ENCODE data around the gene CCDC28B. TPM values are rescaled to one million over a fixed set of nuclear protein-coding genes. Genes with fewer than 3 reads are reported as not detected.

The CCDC28B gene
- polyA plus RNA-seq, 1 donor from 2014 or later: 176 TPM

DNA sequence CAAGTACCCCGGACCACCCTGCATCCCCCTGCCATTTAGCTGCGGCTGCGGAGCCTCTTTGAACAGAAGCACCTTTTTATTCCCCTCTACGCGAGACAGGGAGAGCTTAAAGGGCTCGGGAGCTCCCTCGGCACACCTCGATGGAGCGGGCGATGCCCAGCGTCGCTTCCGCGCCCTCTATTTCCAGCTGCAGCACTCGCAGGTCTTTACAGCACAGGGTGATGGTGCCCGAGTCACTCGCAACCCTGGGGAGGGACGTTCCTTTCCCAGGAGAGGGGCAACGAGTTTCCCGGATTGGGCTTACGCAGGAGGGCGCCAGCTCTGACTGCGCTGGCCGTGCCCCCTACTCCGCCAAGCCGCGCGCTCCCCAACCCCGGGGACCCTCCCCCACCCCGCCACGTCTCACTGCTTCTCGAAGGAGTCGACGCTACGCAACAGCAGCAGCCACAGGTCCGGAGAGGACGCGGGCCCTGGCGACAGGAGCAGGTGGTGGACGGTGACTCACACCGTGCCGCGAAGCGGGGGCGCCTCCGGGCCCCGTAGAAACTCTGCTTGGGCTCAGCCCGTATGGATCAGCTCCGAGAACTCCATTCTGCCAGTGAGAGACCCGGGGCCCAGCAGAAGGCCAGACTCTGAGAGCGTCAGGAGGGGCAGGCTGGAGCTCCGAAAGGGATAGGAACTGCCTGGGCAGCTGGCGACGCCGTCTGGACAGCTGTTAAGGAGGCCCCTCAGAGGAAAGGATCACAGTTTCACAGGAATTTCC lies 40.8 kb downstream of the CCDC28B start:
- TF ChIP-seq MXI1 (conservative IDR thresholded peaks at IDR 0.05; ENCODE audit: poor library complexity, severe bottlenecking) (no peak), RAD21 (conservative IDR thresholded peaks at IDR 0.05) (no peak), TAF1 (IDR thresholded peaks at IDR 0.05; ENCODE audit: low read depth) (no peak), POLR2AphosphoS5 (IDR thresholded peaks at IDR 0.05) (no peak), EP300 (conservative IDR thresholded peaks at IDR 0.05; ENCODE audit: poor library complexity, severe bottlenecking) (no peak), SMC3 (conservative IDR thresholded peaks at IDR 0.05; ENCODE audit: poor library complexity) (no peak)
- TF ChIP-seq, protein P1, sequence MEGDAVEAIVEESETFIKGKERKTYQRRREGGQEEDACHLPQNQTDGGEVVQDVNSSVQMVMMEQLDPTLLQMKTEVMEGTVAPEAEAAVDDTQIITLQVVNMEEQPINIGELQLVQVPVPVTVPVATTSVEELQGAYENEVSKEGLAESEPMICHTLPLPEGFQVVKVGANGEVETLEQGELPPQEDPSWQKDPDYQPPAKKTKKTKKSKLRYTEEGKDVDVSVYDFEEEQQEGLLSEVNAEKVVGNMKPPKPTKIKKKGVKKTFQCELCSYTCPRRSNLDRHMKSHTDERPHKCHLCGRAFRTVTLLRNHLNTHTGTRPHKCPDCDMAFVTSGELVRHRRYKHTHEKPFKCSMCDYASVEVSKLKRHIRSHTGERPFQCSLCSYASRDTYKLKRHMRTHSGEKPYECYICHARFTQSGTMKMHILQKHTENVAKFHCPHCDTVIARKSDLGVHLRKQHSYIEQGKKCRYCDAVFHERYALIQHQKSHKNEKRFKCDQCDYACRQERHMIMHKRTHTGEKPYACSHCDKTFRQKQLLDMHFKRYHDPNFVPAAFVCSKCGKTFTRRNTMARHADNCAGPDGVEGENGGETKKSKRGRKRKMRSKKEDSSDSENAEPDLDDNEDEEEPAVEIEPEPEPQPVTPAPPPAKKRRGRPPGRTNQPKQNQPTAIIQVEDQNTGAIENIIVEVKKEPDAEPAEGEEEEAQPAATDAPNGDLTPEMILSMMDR (IDR thresholded peaks at IDR 0.05; ENCODE audit: poor library complexity, severe bottlenecking): no peak
- TF ChIP-seq, protein P2, sequence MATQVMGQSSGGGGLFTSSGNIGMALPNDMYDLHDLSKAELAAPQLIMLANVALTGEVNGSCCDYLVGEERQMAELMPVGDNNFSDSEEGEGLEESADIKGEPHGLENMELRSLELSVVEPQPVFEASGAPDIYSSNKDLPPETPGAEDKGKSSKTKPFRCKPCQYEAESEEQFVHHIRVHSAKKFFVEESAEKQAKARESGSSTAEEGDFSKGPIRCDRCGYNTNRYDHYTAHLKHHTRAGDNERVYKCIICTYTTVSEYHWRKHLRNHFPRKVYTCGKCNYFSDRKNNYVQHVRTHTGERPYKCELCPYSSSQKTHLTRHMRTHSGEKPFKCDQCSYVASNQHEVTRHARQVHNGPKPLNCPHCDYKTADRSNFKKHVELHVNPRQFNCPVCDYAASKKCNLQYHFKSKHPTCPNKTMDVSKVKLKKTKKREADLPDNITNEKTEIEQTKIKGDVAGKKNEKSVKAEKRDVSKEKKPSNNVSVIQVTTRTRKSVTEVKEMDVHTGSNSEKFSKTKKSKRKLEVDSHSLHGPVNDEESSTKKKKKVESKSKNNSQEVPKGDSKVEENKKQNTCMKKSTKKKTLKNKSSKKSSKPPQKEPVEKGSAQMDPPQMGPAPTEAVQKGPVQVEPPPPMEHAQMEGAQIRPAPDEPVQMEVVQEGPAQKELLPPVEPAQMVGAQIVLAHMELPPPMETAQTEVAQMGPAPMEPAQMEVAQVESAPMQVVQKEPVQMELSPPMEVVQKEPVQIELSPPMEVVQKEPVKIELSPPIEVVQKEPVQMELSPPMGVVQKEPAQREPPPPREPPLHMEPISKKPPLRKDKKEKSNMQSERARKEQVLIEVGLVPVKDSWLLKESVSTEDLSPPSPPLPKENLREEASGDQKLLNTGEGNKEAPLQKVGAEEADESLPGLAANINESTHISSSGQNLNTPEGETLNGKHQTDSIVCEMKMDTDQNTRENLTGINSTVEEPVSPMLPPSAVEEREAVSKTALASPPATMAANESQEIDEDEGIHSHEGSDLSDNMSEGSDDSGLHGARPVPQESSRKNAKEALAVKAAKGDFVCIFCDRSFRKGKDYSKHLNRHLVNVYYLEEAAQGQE (IDR thresholded peaks at IDR 0.05; ENCODE audit: borderline replicate concordance): no peak
- Histone ChIP-seq H3K27me3 (ENCODE audit: insufficient read depth, low read depth, low read length) (peaks cover 24% of the 10 kb centered on the region), H2AFZ (ENCODE audit: low read depth, low read length) (no peak overlapping the region), H3K4me2 (ENCODE audit: low read length) (no peak overlapping the region), H3K79me2 (replicated peaks; ENCODE audit: insufficient read depth, low read length) (no peaks in the 10 kb centered on the region), H3K9ac (ENCODE audit: low read length) (peak overlapping the region; percentile 14), H3K36me3 (ENCODE audit: insufficient read depth, low read length) (no peaks in the 10 kb centered on the region), H3K4me3 (ENCODE audit: low read length) (peak overlapping the region; percentile 60), H3F3A (ENCODE audit: insufficient read depth, low read length, poor library complexity, severe bottlenecking) (no peaks in the 10 kb centered on the region), H4K20me1 (ENCODE audit: insufficient read depth) (no peaks in the 10 kb centered on the region), H3K27ac (ENCODE audit: low read length) (no peak overlapping the region), H3K9me3 (ENCODE audit: low read length) (no peaks in the 10 kb centered on the region), H3K9me2 (ENCODE audit: insufficient read depth, low read length) (no peaks in the 10 kb centered on the region)

DNA sequence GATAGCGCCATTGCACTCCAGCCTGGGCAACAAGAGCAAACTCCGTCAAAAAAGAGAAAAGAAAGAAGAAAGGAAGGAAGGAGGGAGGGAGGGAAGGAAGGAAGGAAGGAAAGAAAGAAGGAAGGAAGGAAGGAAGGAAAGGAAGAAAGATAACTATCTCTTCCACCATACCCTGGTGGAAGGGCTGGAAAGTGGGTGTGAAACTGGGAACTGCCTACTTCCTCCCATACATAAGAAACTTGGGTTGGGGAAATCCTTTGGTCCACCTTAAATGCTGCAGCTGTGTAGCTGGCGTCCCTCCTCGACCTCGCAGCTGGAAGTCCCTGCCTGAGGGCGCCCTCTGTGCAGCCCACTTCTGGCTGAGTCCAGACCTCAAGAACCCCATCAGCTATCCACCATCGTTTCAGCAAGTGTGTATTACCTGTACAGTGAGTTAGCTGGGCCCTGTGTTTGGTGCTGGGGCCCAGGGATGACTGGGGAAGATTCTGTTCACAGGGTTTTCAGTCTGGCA lies 42.0 kb downstream of the CCDC28B start:
- H3K9ac ChIP-seq (ENCODE audit: low read length): no peak overlapping the region
- no peak overlapping the region for H3K4me3 ChIP-seq (ENCODE audit: low read length)
- H3K4me2 ChIP-seq (ENCODE audit: low read length): no peak overlapping the region
- H2AFZ ChIP-seq (ENCODE audit: low read depth, low read length): no peak overlapping the region
- peaks cover 24% of the 10 kb centered on the region for H3K27me3 ChIP-seq (ENCODE audit: insufficient read depth, low read depth, low read length)
- H3K36me3 ChIP-seq (ENCODE audit: insufficient read depth, low read length): no peaks in the 10 kb centered on the region
- no peaks in the 10 kb centered on the region for H3F3A ChIP-seq (ENCODE audit: insufficient read depth, low read length, poor library complexity, severe bottlenecking)
- no peaks in the 10 kb centered on the region for H3K79me2 ChIP-seq (replicated peaks; ENCODE audit: insufficient read depth, low read length)
- H4K20me1 ChIP-seq (ENCODE audit: insufficient read depth): no peaks in the 10 kb centered on the region
- H3K27ac ChIP-seq (ENCODE audit: low read length): no peak overlapping the region
- no peaks in the 10 kb centered on the region for H3K9me2 ChIP-seq (ENCODE audit: insufficient read depth, low read length)
- TF ChIP-seq MXI1 (conservative IDR thresholded peaks at IDR 0.05; ENCODE audit: poor library complexity, severe bottlenecking) (no peak), TAF1 (IDR thresholded peaks at IDR 0.05; ENCODE audit: low read depth) (no peak)
- no peaks in the 10 kb centered on the region for H3K9me3 ChIP-seq (ENCODE audit: low read length)
